Stomach (tissue), 9 donors: ENCODE results near the gene EXPH5. TPM values are rescaled to one million over a fixed set of nuclear protein-coding genes. Genes with fewer than 3 reads are reported as not detected.

Source experiments
- DNase-seq, 2 donors: peaks; one replicate each; pipeline versions ENCODE4 v3.0.0 to v3.0.0-alpha.2; 2013 to 2019
- H3K27ac ChIP-seq, 5 donors: fragments of 200-600 bp in 4 of 5; sonication (generic) in 4 of 5; one replicate each; pipeline ENCODE4 v1.5.1; 2013 to 2019; ENCODE audit warnings: mild to moderate bottlenecking in 1 of 5, moderate library complexity in 1 of 5
- H3K27me3 ChIP-seq, 3 donors: fragments of 200-600 bp; sonication (generic); one replicate each; pipeline ENCODE4 v1.5.1; 2017 to 2019; ENCODE audit warnings: mixed run types in 1 of 3
- H3K36me3 ChIP-seq, 4 donors: fragments of 200-600 bp; sonication (generic); 1 replicate in 3 of 4; 2 replicates in 1 of 4; pipeline ENCODE4 v1.5.1; 2016 to 2019
- H3K4me1 ChIP-seq, 4 donors: fragments of 200-600 bp; sonication (generic); one replicate each; pipeline ENCODE4 v1.5.1; 2016 to 2019
- H3K4me3 ChIP-seq, 4 donors: fragments of 200-600 bp; sonication (generic) in 3 of 4; one replicate each; pipeline ENCODE4 v1.5.1; 2016 to 2019; ENCODE audit warnings: mild to moderate bottlenecking in 1 of 4
- H3K9me3 ChIP-seq, 4 donors: fragments of 200-600 bp; sonication (generic); one replicate each; pipeline ENCODE4 v1.5.1; 2016 to 2019
- CTCF ChIP-seq, 7 experiments: fragments of 450-650 bp in 4 of 7; fragments of 200-600 bp in 3 of 7; sonication (generic) in 3 of 7; IDR thresholded peaks; one replicate each; pipeline ENCODE4 v1.5.1; 2016 to 2019; ENCODE audit warnings: antibody characterized with exemption in 7 of 7, control low read depth in 2 of 7, mild to moderate bottlenecking in 1 of 7
- EP300 ChIP-seq: sonication (generic); formaldehyde crosslinking; IDR thresholded peaks from one replicate; pipeline ENCODE4 v1.6.1; 2017; ENCODE audit warnings: antibody characterized with exemption
- POLR2A ChIP-seq, 4 donors: fragments of 450-650 bp; IDR thresholded peaks; one replicate each; pipeline ENCODE4 v1.6.1; 2016; ENCODE audit warnings: antibody characterized with exemption in 4 of 4, control low read depth in 2 of 4, mild to moderate bottlenecking in 1 of 4, moderate library complexity in 1 of 4
- POLR2AphosphoS5 ChIP-seq, 3 donors: sonication (generic); formaldehyde crosslinking; IDR thresholded peaks; one replicate each; pipeline ENCODE4 v1.6.1; 2016; ENCODE audit warnings: antibody characterized with exemption in 3 of 3
- WGBS, 5 donors: extraction: QIAGEN DNeasy Blood & Tissue Kit in 3 of 5; methylation state at CpG; one replicate each; pipeline versions ENCODE4 v1.1.5 to v1.1.7; 2013 to 2018; 5-methylcytosine and 5-hydroxymethylcytosine counted together
- intact Hi-C: fragments of 100-400 bp; cut with DNase I; formaldehyde crosslinking; loops from one replicate; pipeline ENCODE4 v1.15.1; 2023; ENCODE audit warnings: low total_unique reads
- polyA plus RNA-seq, 3 donors: library from polyadenylated mRNA; stranded (reverse); fragments of 200-250 nt; gene quantifications; one replicate each; pipeline ENCODE4 v1.2.3, GENCODE V29; 2013
- total RNA-seq, 5 donors: library from RNA; depleted of rRNA; stranded (reverse); fragments of >200 nt; gene quantifications; one replicate each; pipeline versions ENCODE4 v1.1.0 to v1.2.3, GENCODE V29; 2014 to 2016
- donor health status: healthy with polysubstance abuse.
- donor health status: Bipolar disorder and iron deficiency.
- donor health status: healthy.

Gene EXPH5
- total and polyA plus RNA-seq, 8 donors: 0.75 to 23.7 (median 12.0) TPM

GRCh38 chr11:108527382-108527781 is 66.2 kb downstream of the EXPH5 start:
- TF ChIP-seq POLR2A (IDR thresholded peaks at IDR 0.05) (no peak), EP300 (no peak), POLR2AphosphoS5 (IDR thresholded peaks at IDR 0.05) (no peak), CTCF (IDR thresholded peaks at IDR 0.05) (no peak)
- H3K36me3 ChIP-seq: peaks cover 0 to 7% (median 0%) of the 10 kb centered on the region in 4 donors
- H3K4me1 ChIP-seq: no peaks in the 10 kb centered on the region
- no peaks in the 10 kb centered on the region for H3K9me3 ChIP-seq
- intact Hi-C loops: no loop called here
- H3K27me3 ChIP-seq: no peaks in the 10 kb centered on the region
- H3K27ac ChIP-seq: no peak overlapping the region
- 79 to 88% (median 84%) methylated on average over 6 of the region's 6 CpGs for WGBS, 5 donors
- no peak for DNase-seq
- no peak overlapping the region for H3K4me3 ChIP-seq

- no peak for TF ChIP-seq POLR2AphosphoS5 (IDR thresholded peaks at IDR 0.05)
- TF ChIP-seq POLR2A (IDR thresholded peaks at IDR 0.05): no peak
- no peak for TF ChIP-seq EP300
- TF ChIP-seq CTCF (IDR thresholded peaks at IDR 0.05): no peak
- intact Hi-C loops: no loop called here
- no peak for DNase-seq
- Histone ChIP-seq H3K4me1 (no peaks in the 10 kb centered on the region), H3K27ac (no peak overlapping the region), H3K27me3 (no peaks in the 10 kb centered on the region), H3K4me3 (no peak overlapping the region), H3K36me3 (peaks cover 0 to 7% (median 0%) of the 10 kb centered on the region in 4 donors), H3K9me3 (no peaks in the 10 kb centered on the region)
- 50 to 81% (median 57%) methylated on average over 1 of the region's 1 CpG for WGBS, 5 donors
These were observed 68.4 kb downstream of the EXPH5 start for GRCh38 chr11:108525161-108525560.

- Histone ChIP-seq H3K27ac (no peak overlapping the region), H3K4me1 (no peaks in the 10 kb centered on the region)
These were observed 69.1 kb downstream of the EXPH5 start for GRCh38 chr11:108524422-108524821.

GRCh38 chr11:108522318-108522717 is 71.2 kb downstream of the EXPH5 start:
- intact Hi-C loops: no loop called here
- Histone ChIP-seq H3K36me3 (peaks cover 0 to 8% (median under 1%) of the 10 kb centered on the region in 4 donors), H3K4me3 (no peak overlapping the region), H3K4me1 (no peaks in the 10 kb centered on the region), H3K9me3 (no peaks in the 10 kb centered on the region), H3K27me3 (no peaks in the 10 kb centered on the region), H3K27ac (no peak overlapping the region)
- DNase-seq: no peak
- TF ChIP-seq POLR2AphosphoS5 (IDR thresholded peaks at IDR 0.05) (no peak), CTCF (IDR thresholded peaks at IDR 0.05) (no peak), EP300 (no peak), POLR2A (IDR thresholded peaks at IDR 0.05) (no peak)
- 56 to 75% (median 65%) methylated on average over 1 of the region's 1 CpG for WGBS, 5 donors

More at GRCh38 chr11:108524422-108524821, 69.1 kb downstream of the EXPH5 start:
- no peaks in the 10 kb centered on the region for H3K27me3 ChIP-seq
- TF ChIP-seq POLR2A (IDR thresholded peaks at IDR 0.05) (no peak), EP300 (no peak), POLR2AphosphoS5 (IDR thresholded peaks at IDR 0.05) (no peak), CTCF (IDR thresholded peaks at IDR 0.05) (no peak)
- DNase-seq: no peak
- H3K36me3 ChIP-seq: peaks cover 0 to 7% (median 0%) of the 10 kb centered on the region in 4 donors
- intact Hi-C loops: no loop called here
- no peak overlapping the region for H3K4me3 ChIP-seq
- H3K9me3 ChIP-seq: no peaks in the 10 kb centered on the region
